HL-60 (cell line): ENCODE data around the gene SEBOX.

Experiments
- POLR2AphosphoS5 ChIP-seq: IDR thresholded peaks from 2 replicates; pipeline ENCODE4 v1.6.1; 2012; ENCODE audit warnings: low read depth
- TF ChIP-seq, protein P1 (sequence below): IDR thresholded peaks from one replicate; pipeline ENCODE4 v1.5.1; 2011; ENCODE audit warnings: low read length, control low read depth, inconsistent platforms; ENCODE audit not compliant: insufficient read depth

GRCh38 chr17:28327031-28327607, 37.9 kb downstream of the SEBOX start:
- TF ChIP-seq, protein P1, sequence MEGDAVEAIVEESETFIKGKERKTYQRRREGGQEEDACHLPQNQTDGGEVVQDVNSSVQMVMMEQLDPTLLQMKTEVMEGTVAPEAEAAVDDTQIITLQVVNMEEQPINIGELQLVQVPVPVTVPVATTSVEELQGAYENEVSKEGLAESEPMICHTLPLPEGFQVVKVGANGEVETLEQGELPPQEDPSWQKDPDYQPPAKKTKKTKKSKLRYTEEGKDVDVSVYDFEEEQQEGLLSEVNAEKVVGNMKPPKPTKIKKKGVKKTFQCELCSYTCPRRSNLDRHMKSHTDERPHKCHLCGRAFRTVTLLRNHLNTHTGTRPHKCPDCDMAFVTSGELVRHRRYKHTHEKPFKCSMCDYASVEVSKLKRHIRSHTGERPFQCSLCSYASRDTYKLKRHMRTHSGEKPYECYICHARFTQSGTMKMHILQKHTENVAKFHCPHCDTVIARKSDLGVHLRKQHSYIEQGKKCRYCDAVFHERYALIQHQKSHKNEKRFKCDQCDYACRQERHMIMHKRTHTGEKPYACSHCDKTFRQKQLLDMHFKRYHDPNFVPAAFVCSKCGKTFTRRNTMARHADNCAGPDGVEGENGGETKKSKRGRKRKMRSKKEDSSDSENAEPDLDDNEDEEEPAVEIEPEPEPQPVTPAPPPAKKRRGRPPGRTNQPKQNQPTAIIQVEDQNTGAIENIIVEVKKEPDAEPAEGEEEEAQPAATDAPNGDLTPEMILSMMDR = no peak
- TF ChIP-seq POLR2AphosphoS5 = no peak
